GM23338 (cell line): Measurements from ENCODE around the gene CRYAB. TPM values are rescaled to one million over a fixed set of nuclear protein-coding genes. Genes with fewer than 3 reads are reported as not detected.
A peak's percentile ranks its signal among the peaks of the same experiment; 100 is the strongest.

Source experiments
- ATAC-seq: fragments of 200-7000 bp; cut with Tn5 transposase; 3 replicates; pipeline ENCODE4 v1.9.1; 2020
- DNase-seq: peaks from one replicate; pipeline ENCODE4 v3.0.0-alpha.2; 2015; ENCODE audit warnings: low spot score
- H2AFZ ChIP-seq: fragments of 200-600 bp; sonication (generic); 2 replicates; pipeline ENCODE4 v1.8.0; 2016; ENCODE audit warnings: antibody characterized with exemption, mild to moderate bottlenecking, moderate library complexity
- H3F3A ChIP-seq: fragments of 200-600 bp; sonication (generic); replicated peaks from 2 replicates; pipeline ENCODE4 v1.8.0; 2017; ENCODE audit warnings: antibody characterized with exemption, mixed run types, low read depth
- H3K27ac ChIP-seq: fragments of 200-600 bp; sonication (generic); 2 replicates; pipeline ENCODE4 v1.6.1; 2016; ENCODE audit warnings: low read depth
- H3K27me3 ChIP-seq: fragments of 200-600 bp; sonication (generic); 2 replicates; pipeline ENCODE4 v1.8.0; 2016; ENCODE audit warnings: mild to moderate bottlenecking, mixed run types, moderate library complexity; ENCODE audit not compliant: insufficient read depth
- H3K36me3 ChIP-seq: fragments of 200-600 bp; sonication (generic); 2 replicates; pipeline ENCODE4 v1.8.0; 2016; ENCODE audit warnings: mild to moderate bottlenecking; ENCODE audit not compliant: insufficient read depth
- H3K4me1 ChIP-seq: fragments of 200-600 bp; sonication (generic); 2 replicates; pipeline ENCODE4 v1.8.0; 2016; ENCODE audit warnings: mild to moderate bottlenecking, moderate library complexity; ENCODE audit not compliant: insufficient read depth
- H3K4me2 ChIP-seq: fragments of 200-600 bp; sonication (generic); 2 replicates; pipeline ENCODE4 v1.7.1; 2017; ENCODE audit warnings: mixed run types
- H3K4me3 ChIP-seq: fragments of 200-600 bp; sonication (generic); 2 replicates; pipeline ENCODE4 v1.6.1; 2016; ENCODE audit warnings: mixed run types
- H3K79me2 ChIP-seq: fragments of 200-600 bp; sonication (generic); replicated peaks from 2 replicates; pipeline ENCODE4 v1.8.0; 2017; ENCODE audit warnings: mild to moderate bottlenecking; ENCODE audit not compliant: insufficient read depth
- H3K9me2 ChIP-seq: fragments of 200-600 bp; sonication (generic); 2 replicates; pipeline ENCODE4 v1.8.0; 2017; ENCODE audit not compliant: insufficient read depth
- H4K20me1 ChIP-seq: fragments of 200-600 bp; sonication (generic); replicated peaks from 2 replicates; pipeline ENCODE4 v1.8.0; 2017; ENCODE audit warnings: mild to moderate bottlenecking; ENCODE audit not compliant: insufficient read depth
- H3K27ac Mint-ChIP-seq: 2 replicates; pipeline ENCODE4 v1.8.0; 2020; ENCODE audit warnings: inconsistent platforms, mild to moderate bottlenecking, moderate library complexity, mixed read lengths
- H3K27me3 Mint-ChIP-seq: 3 replicates; pipeline ENCODE4 v1.8.0; 2022; ENCODE audit warnings: low read depth, mild to moderate bottlenecking, moderate library complexity, mixed read lengths, inconsistent platforms; ENCODE audit not compliant: insufficient read depth, poor library complexity
- H3K36me3 Mint-ChIP-seq: 3 replicates; pipeline ENCODE4 v1.8.0; 2021; ENCODE audit warnings: low read depth, mild to moderate bottlenecking, inconsistent platforms, moderate library complexity, mixed read lengths
- H3K4me1 Mint-ChIP-seq: 3 replicates; pipeline ENCODE4 v1.8.0; 2020; ENCODE audit warnings: mild to moderate bottlenecking, inconsistent platforms, mixed read lengths
- H3K4me3 Mint-ChIP-seq: 3 replicates; pipeline ENCODE4 v1.8.0; 2021; ENCODE audit warnings: moderate library complexity, mild to moderate bottlenecking, inconsistent platforms, mixed read lengths
- H3K9me3 Mint-ChIP-seq: 3 replicates; pipeline ENCODE4 v1.8.0; 2020; ENCODE audit warnings: moderate library complexity, mild to moderate bottlenecking, inconsistent platforms, mixed read lengths
- CREB1 ChIP-seq: fragments of 250-450 bp; sonication (Bioruptor Pico); IDR thresholded peaks from 2 replicates; pipeline ENCODE4 v1.5.0; 2020; ENCODE audit warnings: low read depth, mild to moderate bottlenecking, moderate library complexity
- EZH2 ChIP-seq: fragments of 200-600 bp; sonication (generic); IDR thresholded peaks from one replicate; pipeline ENCODE4 v1.8.0; 2017; ENCODE audit warnings: antibody characterized with exemption, mild to moderate bottlenecking, low read depth; ENCODE audit not compliant: unreplicated experiment
- EZH2phosphoT487 ChIP-seq: fragments of 200-600 bp; sonication (generic); IDR thresholded peaks from one replicate; pipeline ENCODE4 v1.8.1; 2018; ENCODE audit warnings: antibody characterized with exemption; ENCODE audit not compliant: unreplicated experiment
- JUNB ChIP-seq: IDR thresholded peaks from one replicate; pipeline ENCODE4 v1.6.1; 2016; ENCODE audit warnings: antibody characterized with exemption; ENCODE audit not compliant: unreplicated experiment
- NANOG ChIP-seq: IDR thresholded peaks from 2 replicates; pipeline ENCODE4 v1.6.1; 2016; ENCODE audit warnings: antibody characterized with exemption, borderline replicate concordance
- POLR2AphosphoS5 ChIP-seq: IDR thresholded peaks from 2 replicates; pipeline ENCODE4 v1.6.1; 2016; ENCODE audit warnings: antibody characterized with exemption, low read depth
- REST ChIP-seq: IDR thresholded peaks from one replicate; pipeline ENCODE4 v1.6.1; 2018; ENCODE audit warnings: antibody characterized with exemption; ENCODE audit not compliant: unreplicated experiment
- STAT1 ChIP-seq: IDR thresholded peaks from one replicate; pipeline ENCODE4 v1.6.1; 2016; ENCODE audit warnings: antibody characterized with exemption; ENCODE audit not compliant: unreplicated experiment
- ZNF114 ChIP-seq: fragments of 250-450 bp; sonication (Bioruptor Pico); IDR thresholded peaks from 2 replicates; pipeline ENCODE4 v1.5.0; 2020; ENCODE audit warnings: mild to moderate bottlenecking, moderate library complexity
- ZNF331 ChIP-seq: fragments of 250-450 bp; sonication (Bioruptor Pico); IDR thresholded peaks from 2 replicates; pipeline ENCODE4 v1.5.0; 2020; ENCODE audit warnings: low read depth, mild to moderate bottlenecking, moderate library complexity
- ZNF462 ChIP-seq: fragments of 250-450 bp; sonication (Bioruptor Pico); IDR thresholded peaks from 2 replicates; pipeline ENCODE4 v1.5.0; 2020; ENCODE audit warnings: mild to moderate bottlenecking, moderate library complexity
- polyA plus RNA-seq: library from polyadenylated mRNA; unstranded; fragments of >200 nt; fragmentation: Nextera tagmentation; extraction: Ambion mirVana; gene quantifications from 2 replicates; pipeline ENCODE4 v1.2.1, GENCODE V29; 2016
- total RNA-seq: library from RNA; depleted of rRNA; stranded (reverse); fragments of >200 nt; shearing (Covaris generic); gene quantifications from 2 replicates; pipeline ENCODE4 v1.2.3, GENCODE V29; 2014
- TF ChIP-seq, protein P1 (sequence below), 2 experiments: fragments of 200-600 bp in 1 of 2; sonication (generic) in 1 of 2; conservative IDR thresholded peaks; 2 replicates each; pipeline versions ENCODE4 v1.5.1 to v1.6.1; 2016 to 2017; ENCODE audit warnings: antibody characterized with exemption in 2 of 2, low read depth in 2 of 2, mild to moderate bottlenecking in 2 of 2, moderate library complexity in 1 of 2
- TF ChIP-seq, protein P2 (sequence below): IDR thresholded peaks from 2 replicates; pipeline ENCODE4 v1.6.1; 2016; ENCODE audit warnings: antibody characterized with exemption

CRYAB gene
- total and polyA plus RNA-seq, 2 experiments from 2014 or later, result 6.1 to 9.6 TPM

GRCh38 chr11:111935317-111936039 is 23.9 kb upstream of the CRYAB start:
- Histone ChIP-seq H3F3A (peaks cover 14% of the 10 kb centered on the region; the same call in 1 of the 2 replicates), H2AFZ (peak overlapping the region; percentile 82; the same call in 1 of the 2 replicates), H3K9me2 (no peaks in the 10 kb centered on the region), H3K4me2 (peak overlapping the region; percentile 92), H3K4me1 (peaks cover 38% of the 10 kb centered on the region), H3K4me3 (no peak overlapping the region), H3K27ac (peak overlapping the region; percentile 22; the same call in 1 of the 2 replicates), H3K79me2 (peaks cover 14% of the 10 kb centered on the region; the same call in 1 of the 2 replicates), H3K36me3 (no peaks in the 10 kb centered on the region), H3K27me3 (no peaks in the 10 kb centered on the region), H4K20me1 (no peaks in the 10 kb centered on the region)
- peak overlapping the region; percentile 29; the same call in 2 of the 3 replicates for H3K4me3 Mint-ChIP-seq
- H3K36me3 Mint-ChIP-seq, result no peaks in the 10 kb centered on the region; the same call in 2 of the 3 replicates
- H3K4me1 Mint-ChIP-seq, result peaks cover 42% of the 10 kb centered on the region
- ATAC-seq (no peak), DNase-seq (no peak)
- TF ChIP-seq POLR2AphosphoS5 (no peak), ZNF114 (CRISPR knock-in tag) (no peak), EZH2phosphoT487 (no peak), EZH2 (no peak), STAT1 (no peak), REST (no peak), ZNF331 (CRISPR knock-in tag) (no peak), JUNB (no peak), NANOG (no peak), CREB1 (CRISPR knock-in tag) (no peak), ZNF462 (no peak)
- TF ChIP-seq, protein P1, sequence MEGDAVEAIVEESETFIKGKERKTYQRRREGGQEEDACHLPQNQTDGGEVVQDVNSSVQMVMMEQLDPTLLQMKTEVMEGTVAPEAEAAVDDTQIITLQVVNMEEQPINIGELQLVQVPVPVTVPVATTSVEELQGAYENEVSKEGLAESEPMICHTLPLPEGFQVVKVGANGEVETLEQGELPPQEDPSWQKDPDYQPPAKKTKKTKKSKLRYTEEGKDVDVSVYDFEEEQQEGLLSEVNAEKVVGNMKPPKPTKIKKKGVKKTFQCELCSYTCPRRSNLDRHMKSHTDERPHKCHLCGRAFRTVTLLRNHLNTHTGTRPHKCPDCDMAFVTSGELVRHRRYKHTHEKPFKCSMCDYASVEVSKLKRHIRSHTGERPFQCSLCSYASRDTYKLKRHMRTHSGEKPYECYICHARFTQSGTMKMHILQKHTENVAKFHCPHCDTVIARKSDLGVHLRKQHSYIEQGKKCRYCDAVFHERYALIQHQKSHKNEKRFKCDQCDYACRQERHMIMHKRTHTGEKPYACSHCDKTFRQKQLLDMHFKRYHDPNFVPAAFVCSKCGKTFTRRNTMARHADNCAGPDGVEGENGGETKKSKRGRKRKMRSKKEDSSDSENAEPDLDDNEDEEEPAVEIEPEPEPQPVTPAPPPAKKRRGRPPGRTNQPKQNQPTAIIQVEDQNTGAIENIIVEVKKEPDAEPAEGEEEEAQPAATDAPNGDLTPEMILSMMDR (conservative IDR thresholded peaks at IDR 0.05; ENCODE audit: low read depth in 2 of 2), result no peak
- TF ChIP-seq, protein P2, sequence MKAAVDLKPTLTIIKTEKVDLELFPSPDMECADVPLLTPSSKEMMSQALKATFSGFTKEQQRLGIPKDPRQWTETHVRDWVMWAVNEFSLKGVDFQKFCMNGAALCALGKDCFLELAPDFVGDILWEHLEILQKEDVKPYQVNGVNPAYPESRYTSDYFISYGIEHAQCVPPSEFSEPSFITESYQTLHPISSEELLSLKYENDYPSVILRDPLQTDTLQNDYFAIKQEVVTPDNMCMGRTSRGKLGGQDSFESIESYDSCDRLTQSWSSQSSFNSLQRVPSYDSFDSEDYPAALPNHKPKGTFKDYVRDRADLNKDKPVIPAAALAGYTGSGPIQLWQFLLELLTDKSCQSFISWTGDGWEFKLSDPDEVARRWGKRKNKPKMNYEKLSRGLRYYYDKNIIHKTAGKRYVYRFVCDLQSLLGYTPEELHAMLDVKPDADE, result no peak
- no peaks in the 10 kb centered on the region; the same call in 2 of the 3 replicates for H3K9me3 Mint-ChIP-seq
- peaks cover 8% of the 10 kb centered on the region for H3K27me3 Mint-ChIP-seq
- no peak overlapping the region; the same call in 1 of the 2 replicates for H3K27ac Mint-ChIP-seq
